Islet of Langerhans (tissue), 1 donor: ENCODE measurements around the gene BFSP1.

ENCODE experiments used
- FAIRE-seq: peaks from one replicate; lab custom pipeline; 2011; peaks lifted over from hg19 to GRCh38; lab: Jason Lieb, UNC

Gene BFSP1

DNA sequence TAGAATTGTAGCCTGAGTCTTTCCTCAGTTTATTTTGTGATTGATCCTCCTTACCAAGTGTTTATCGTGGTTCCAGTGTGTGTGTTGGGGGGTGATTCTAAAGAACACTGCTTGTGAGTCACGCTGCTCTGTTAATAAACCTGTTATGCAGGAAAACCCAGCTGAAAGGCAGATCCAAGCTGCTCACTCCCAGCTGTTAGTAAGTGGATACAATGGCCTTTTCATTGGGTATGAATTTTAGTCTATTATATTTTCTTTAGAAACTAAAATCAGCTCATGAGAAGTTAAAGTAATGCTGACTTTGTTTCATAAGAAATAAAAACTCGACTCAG lies 26.5 kb upstream of the BFSP1 start:
- FAIRE-seq: no peak

DNA sequence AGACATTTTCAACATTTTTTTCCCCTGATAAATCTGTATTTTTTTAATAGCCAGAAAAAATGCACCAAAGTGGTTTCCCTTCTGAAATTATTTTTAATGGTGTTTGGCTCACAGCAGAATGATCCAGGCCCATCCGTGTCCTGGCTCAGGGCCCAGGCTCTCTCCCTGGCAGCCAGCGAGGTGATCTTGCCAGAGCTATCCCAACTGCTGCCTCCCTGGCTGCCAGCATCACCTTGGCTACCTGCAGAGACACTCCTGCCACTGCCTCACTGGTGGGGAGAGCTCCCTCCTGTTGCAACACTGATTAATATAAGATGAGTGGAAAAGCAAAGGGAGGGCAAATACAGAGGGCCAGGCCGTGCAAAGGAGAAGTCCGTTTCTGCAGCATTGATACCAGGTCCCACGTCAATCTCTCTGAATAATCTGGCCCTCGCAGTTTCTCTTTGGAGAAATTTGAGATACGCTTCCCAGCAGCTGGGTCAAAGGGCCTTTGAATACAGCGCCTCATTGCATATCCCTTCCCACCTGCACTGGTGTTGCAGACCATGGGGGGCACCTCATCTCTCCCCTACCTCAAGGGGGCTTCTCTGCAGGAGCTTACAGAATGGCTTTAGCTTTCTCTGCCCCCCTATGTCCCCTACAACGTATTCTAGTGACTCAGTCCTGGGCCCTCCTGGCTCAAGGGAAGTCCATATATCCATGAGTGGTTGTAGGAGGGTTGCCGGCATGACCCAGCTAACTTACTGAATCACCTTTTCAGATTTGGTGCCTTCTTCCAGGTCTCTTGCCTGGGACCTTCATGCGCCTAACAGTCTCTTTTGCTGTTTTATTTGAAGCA lies 25.9 kb upstream of the BFSP1 start:
- FAIRE-seq: peak; percentile 66

GRCh38 chr20:17555106-17555505 lies 23.9 kb upstream of the BFSP1 start:
- no peak for FAIRE-seq

GRCh38 chr20:17549131-17549530 lies 18.0 kb upstream of the BFSP1 start:
- no peak for FAIRE-seq

- FAIRE-seq: no peak
Measured at GRCh38 chr20:17545127-17545526, 13.9 kb upstream of the BFSP1 start.

DNA sequence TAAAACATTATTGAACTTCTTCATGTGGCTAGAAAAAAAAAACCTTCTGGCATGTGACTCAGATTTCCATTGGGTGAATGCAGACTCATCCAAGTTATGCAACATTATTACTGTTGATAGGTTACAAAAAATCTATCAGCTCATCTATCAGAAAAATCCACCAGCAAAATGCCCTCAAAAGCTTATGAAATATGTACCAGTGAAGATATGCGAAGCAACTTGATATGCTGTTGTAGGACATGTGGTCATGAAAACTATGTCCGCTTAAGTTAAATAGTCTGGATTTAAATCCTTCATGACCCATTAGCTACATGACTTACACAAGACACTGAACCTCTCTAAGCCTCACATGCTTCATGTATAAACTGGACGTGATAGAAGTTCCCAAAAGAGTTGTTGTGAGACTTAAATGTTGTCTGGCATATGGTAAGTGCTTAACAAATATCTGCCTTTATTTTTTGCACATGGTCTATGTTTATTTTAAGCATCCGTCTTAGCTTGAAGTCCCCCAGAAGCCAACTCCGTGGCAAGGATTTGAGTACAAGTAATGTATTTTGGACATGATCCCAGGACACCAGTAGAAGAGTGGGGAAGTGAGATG lies 12.5 kb upstream of the BFSP1 start:
- no peak for FAIRE-seq

- no peak for FAIRE-seq
Measured at GRCh38 chr20:17542993-17543412, 11.8 kb upstream of the BFSP1 start.

- no peak for FAIRE-seq
Measured at GRCh38 chr20:17542481-17542880, 11.3 kb upstream of the BFSP1 start.

GRCh38 chr20:17541996-17542395 lies 10.8 kb upstream of the BFSP1 start:
- no peak for FAIRE-seq

DNA sequence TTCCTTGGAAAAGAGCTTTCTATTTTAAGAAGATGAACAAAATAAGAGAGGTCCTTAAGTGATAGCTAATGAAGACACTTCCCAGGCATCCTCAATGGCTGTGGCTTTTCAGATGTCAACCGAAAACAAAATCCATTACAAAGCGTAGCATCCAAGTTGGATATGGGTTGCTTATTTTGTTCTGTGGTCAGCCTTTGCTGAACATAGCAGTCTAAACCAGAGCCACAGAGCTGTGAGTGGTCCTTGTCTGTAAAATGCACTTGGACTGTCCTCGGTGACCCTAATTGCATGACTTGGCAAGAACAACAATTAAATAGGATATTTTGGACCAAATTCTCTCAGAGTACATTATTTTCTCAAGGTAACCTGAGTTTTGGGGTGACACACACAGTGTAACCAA lies 10.4 kb upstream of the BFSP1 start:
- no peak for FAIRE-seq

DNA sequence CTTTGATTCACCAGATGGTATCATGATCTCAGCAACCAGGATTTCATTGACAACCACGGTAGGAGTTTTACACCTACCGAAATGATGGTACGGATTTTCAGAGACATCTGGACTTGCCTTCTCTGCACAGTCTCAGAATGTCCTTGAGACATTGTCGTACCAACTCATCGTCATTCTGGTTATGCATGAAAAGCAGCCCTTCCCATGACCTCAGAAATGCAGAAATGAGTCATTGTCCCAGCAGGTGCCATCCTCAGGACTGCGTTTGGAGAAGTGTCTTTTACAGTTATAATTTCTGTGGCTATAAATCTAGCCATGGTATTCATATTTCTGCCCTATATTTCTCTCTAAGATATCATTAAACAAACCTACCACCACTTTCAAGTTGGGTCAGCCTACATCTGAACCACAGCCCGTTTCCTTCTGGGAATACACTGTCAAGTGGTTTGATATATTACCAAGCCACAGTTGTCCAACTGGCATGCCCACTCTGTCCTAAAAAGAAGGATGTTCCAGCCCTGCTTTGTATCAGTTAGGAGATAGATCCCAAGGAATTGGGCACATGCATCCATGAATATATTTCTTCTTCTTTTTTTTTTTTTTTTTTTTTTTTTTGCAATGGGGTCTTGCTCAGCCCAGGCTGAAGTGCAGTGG lies 7.5 kb upstream of the BFSP1 start:
- FAIRE-seq: no peak

GRCh38 chr20:17537959-17538358 lies 6.8 kb upstream of the BFSP1 start:
- FAIRE-seq: no peak

DNA sequence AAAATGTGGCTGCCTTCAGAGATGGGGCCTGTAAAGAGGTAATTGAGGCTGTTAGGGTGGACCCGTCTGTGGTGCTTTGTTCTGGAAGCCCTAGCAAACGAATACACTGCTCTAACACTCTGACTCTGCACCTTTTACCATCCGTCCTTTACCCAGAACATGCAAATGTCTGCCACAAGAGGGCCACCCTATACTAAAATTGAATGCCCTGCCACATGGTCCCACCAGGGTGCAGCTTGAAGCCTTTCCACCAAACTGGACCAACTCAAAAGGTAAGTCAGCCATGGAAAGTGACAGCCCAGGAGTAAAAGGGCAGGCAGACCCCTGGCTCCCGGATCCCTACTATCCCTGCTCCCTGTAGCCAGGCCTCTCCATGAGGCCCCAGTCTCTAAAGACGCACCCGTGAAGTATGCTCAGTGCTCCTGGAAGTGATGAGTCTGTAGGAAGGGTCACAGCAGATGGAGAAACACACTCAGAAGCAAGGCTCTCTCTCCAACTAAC lies 5.8 kb upstream of the BFSP1 start:
- FAIRE-seq: no peak

GRCh38 chr20:17534077-17534476 lies 2.9 kb upstream of the BFSP1 start:
- no peak for FAIRE-seq

DNA sequence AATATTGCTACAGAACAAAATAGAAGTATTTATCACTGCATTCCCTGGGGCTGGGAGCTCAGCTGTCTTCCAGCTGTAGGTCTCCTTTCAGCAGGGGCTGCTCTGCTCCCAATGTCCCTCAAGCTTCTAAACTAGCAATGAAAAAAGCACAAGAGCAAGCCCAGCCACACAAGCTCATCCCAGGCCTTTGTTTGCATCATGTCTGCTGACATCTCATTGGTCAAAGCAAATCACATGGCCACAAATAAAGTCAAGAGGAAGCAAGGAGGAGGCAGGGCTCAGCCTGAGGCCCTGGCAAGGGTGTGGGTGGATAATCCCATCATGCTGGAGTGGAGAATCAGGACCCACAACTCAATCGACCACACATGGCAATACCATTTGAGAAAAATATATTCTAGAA lies 2.2 kb upstream of the BFSP1 start:
- no peak for FAIRE-seq

- no peak for FAIRE-seq
Measured at GRCh38 chr20:17531665-17532025, 466 bp upstream of the BFSP1 start.

DNA sequence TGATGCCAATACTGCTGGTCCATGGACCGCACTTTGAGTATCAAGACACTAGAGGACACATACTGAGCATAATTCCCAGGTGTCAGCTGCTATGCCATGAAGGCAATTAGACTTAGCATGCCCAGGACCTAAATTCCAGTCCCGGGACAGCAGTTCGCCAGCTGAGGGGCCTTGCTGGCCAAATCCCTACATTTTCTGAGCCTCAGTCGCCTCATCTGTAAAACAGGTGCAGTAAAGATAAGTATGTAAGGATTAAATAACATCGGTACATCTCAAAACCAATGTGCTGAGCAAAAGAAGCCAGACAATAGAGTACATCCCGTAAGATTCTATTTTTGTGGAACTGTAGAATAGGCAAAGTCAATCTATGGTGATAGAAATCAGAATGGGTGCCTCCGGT lies 1.0 kb downstream of the BFSP1 start:
- FAIRE-seq: no peak

- no peak for FAIRE-seq
Measured at GRCh38 chr20:17529586-17529985, 1.6 kb downstream of the BFSP1 start.

- FAIRE-seq: no peak
Measured at GRCh38 chr20:17525650-17526049, 5.5 kb downstream of the BFSP1 start.

- no peak for FAIRE-seq
Measured at GRCh38 chr20:17525132-17525531, 6.0 kb downstream of the BFSP1 start.

DNA sequence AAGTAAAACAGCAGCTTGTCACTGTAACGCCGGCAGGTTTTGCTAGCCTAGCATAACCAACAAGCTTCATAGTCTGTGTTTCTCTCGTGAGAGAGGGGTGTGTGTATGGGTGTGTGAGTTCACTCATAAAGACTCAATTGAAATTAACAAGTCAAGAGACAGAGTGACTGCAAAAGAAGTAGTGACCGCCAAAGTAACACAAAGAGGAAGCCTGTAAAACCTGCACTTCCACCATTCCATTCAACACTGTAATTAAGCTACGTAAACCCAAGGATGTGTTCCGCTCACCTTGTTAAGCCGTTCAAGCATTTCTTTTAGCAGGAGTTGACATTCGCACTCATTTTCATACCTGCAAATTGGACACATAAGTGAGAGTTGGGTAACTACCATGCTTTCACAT lies 6.6 kb downstream of the BFSP1 start:
- FAIRE-seq: no peak

DNA sequence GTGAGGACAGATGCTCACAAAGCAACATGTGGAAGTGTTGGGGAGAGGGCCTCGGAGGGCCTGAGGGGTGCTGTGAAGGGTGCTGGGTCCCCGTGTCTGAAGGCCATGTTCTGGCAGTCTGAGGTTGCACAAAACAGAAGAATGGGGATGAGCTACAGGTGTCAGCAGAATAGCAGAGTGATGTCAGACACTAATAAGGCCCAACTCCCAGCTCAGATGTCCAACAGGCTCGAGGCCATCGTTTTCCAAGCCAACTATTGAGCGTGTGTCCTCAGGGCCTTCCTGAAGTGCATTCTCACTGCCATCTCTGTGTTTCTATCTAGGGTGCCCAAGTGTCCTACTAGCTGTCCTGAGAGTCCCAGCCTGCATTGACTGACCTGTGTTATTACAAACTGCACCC lies 7.9 kb downstream of the BFSP1 start:
- no peak for FAIRE-seq

- no peak for FAIRE-seq
Measured at GRCh38 chr20:17522528-17522927, 8.7 kb downstream of the BFSP1 start.

GRCh38 chr20:17520583-17520982 lies 10.6 kb downstream of the BFSP1 start:
- FAIRE-seq: no peak
